ENCODE data around the gene ZNF79. TPM values are rescaled to one million over a fixed set of nuclear protein-coding genes. Genes with fewer than 3 reads are reported as not detected.

Gene ZNF79
- total RNA-seq, 2 experiments from 2014 or later: 11.3 to 12.1 TPM

- H3K36me3 Mint-ChIP-seq (ENCODE audit: low read depth): peaks cover 68% of the 10 kb centered on the region
- DNase-seq: no peak
- CTCF ChIA-PET: interaction anchor here (0.8 to 1.1 kb wide), 2 partner anchors 53 to 234 kb away, joined by 3 to 5 read pairs; partner anchors contain the start of gene SLC2A8
- H3K27me3 Mint-ChIP-seq (ENCODE audit: low read depth): no peaks in the 10 kb centered on the region
- peak overlapping the region; percentile 95 for H3K4me3 Mint-ChIP-seq
- peaks cover 1% of the 10 kb centered on the region for H3K9me3 Mint-ChIP-seq (ENCODE audit: insufficient read depth)
- POLR2A ChIA-PET: interaction anchor here (0.6 to 2.8 kb wide), 6 partner anchors 10 to 708 kb away, joined by 3 to 40 read pairs (median 4); partner anchors contain the start of gene ZNF79
- peaks cover 51% of the 10 kb centered on the region for H3K4me1 Mint-ChIP-seq (ENCODE audit: low read depth)
- no peak for ATAC-seq
- peak overlapping the region; percentile 97 for H3K27ac Mint-ChIP-seq
These were observed 25.3 kb downstream of the ZNF79 start for GRCh38 chr9:127449332-127449966.

DNA sequence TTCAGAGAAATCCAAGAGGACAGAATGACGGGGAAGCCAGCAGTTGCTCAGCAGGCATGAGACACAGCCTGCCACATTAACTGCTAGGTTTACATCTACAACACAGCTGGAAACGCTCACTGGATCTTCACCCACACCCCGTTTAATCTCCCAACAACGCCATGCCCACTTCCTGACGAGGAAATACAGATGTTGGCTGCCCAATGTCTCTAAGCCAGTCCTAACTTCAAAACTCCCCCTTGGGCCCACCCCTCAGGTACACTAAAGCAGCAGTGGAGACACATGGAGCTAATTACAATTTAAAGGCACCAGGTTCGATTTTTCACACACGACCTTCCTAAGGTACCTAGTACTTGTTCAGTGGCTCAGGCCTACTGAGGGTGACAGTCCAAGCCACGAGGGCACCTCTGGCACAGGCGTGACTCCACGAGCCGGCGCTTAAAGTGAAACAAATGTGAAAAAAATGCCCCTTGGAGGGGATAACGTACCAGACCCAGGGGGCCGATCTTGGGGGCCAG, 26.1 kb downstream of the ZNF79 start:
- CTCF ChIA-PET: interaction anchor here (0.8 to 2.4 kb wide), 4 partner anchors 18 to 285 kb away, joined by 3 to 8 read pairs (median 4); partner anchors contain the start of genes SLC2A8 and TOR2A
- no peaks in the 10 kb centered on the region for H3K9me3 Mint-ChIP-seq (ENCODE audit: insufficient read depth)
- ATAC-seq (peak; percentile 7), DNase-seq (no peak)
- H3K27me3 Mint-ChIP-seq (ENCODE audit: low read depth): no peaks in the 10 kb centered on the region
- H3K4me1 Mint-ChIP-seq (ENCODE audit: low read depth): peaks cover 51% of the 10 kb centered on the region
- H3K27ac Mint-ChIP-seq: peak overlapping the region; percentile 97
- POLR2A ChIA-PET: interaction anchor here (0.6 to 2.8 kb wide), 33 partner anchors 9 to 709 kb away, joined by 3 to 40 read pairs (median 5); partner anchors contain the start of genes ST6GALNAC4, TOR2A and ZNF79
- H3K36me3 Mint-ChIP-seq (ENCODE audit: low read depth): peaks cover 62% of the 10 kb centered on the region
- H3K4me3 Mint-ChIP-seq: peak overlapping the region; percentile 95

- ChIA-PET POLR2A (interaction anchor here (0.6 to 2.8 kb wide), 49 partner anchors 8 to 969 kb away, joined by 3 to 40 read pairs (median 3); partner anchors contain the start of genes PTRH1, SLC2A8, ST6GALNAC4 and TOR2A), CTCF (interaction anchor here (0.7 to 2.4 kb wide), 10 partner anchors 17 to 631 kb away, joined by 3 to 8 read pairs (median 3); partner anchors contain the start of genes SLC2A8, TOR2A and ZNF79)
- Mint-ChIP-seq H3K4me1 (ENCODE audit: low read depth) (peaks cover 54% of the 10 kb centered on the region), H3K27ac (peak within 1 kb of the TSS; percentile 97), H3K9me3 (ENCODE audit: insufficient read depth) (no peaks in the 10 kb centered on the region), H3K36me3 (ENCODE audit: low read depth) (peaks cover 55% of the 10 kb centered on the region), H3K4me3 (peak within 1 kb of the TSS; percentile 95), H3K27me3 (ENCODE audit: low read depth) (no peaks in the 10 kb centered on the region)
- ATAC-seq (peak; percentile 66), DNase-seq (peak; percentile 98)
These were observed 26.8 kb downstream of the ZNF79 start, which contains the start of the genes LRSAM1 and RPL12 for GRCh38 chr9:127450830-127451607. LRSAM1 (plus strand) TSS chr9:127451510; CDS start chr9:127454528, 3,018 bp downstream. RPL12 (minus strand) TSS chr9:127451406; CDS start chr9:127451317, 89 bp downstream.

DNA sequence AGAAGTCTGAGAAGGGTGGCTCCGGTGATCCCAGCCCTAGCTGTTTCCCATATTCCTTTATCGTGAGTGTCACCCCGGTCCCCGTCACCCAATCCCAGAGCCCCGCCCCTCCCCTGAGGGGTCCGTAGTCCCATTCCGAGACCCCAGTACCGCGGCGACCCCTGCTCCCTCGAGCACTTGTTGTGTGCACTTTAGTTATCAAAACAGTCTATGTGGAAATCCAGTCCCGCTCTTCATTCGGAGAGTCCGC, 27.4 kb downstream of the ZNF79 start:
- Mint-ChIP-seq H3K27me3 (ENCODE audit: low read depth) (no peaks in the 10 kb centered on the region), H3K4me3 (peak overlapping the region; percentile 95), H3K27ac (peak overlapping the region; percentile 97), H3K9me3 (ENCODE audit: insufficient read depth) (no peaks in the 10 kb centered on the region), H3K4me1 (ENCODE audit: low read depth) (peaks cover 54% of the 10 kb centered on the region), H3K36me3 (ENCODE audit: low read depth) (peaks cover 50% of the 10 kb centered on the region)
- ChIA-PET POLR2A (interaction anchor here (0.6 to 2.8 kb wide), 42 partner anchors 9 to 968 kb away, joined by 3 to 40 read pairs (median 4); partner anchors contain the start of genes PTRH1, SLC2A8, ST6GALNAC4 and TOR2A), CTCF (interaction anchor here (1.0 to 2.4 kb wide), 8 partner anchors 16 to 283 kb away, joined by 3 to 8 read pairs (median 3); partner anchors contain the start of genes TOR2A and ZNF79)
- ATAC-seq (no peak), DNase-seq (no peak)

DNA sequence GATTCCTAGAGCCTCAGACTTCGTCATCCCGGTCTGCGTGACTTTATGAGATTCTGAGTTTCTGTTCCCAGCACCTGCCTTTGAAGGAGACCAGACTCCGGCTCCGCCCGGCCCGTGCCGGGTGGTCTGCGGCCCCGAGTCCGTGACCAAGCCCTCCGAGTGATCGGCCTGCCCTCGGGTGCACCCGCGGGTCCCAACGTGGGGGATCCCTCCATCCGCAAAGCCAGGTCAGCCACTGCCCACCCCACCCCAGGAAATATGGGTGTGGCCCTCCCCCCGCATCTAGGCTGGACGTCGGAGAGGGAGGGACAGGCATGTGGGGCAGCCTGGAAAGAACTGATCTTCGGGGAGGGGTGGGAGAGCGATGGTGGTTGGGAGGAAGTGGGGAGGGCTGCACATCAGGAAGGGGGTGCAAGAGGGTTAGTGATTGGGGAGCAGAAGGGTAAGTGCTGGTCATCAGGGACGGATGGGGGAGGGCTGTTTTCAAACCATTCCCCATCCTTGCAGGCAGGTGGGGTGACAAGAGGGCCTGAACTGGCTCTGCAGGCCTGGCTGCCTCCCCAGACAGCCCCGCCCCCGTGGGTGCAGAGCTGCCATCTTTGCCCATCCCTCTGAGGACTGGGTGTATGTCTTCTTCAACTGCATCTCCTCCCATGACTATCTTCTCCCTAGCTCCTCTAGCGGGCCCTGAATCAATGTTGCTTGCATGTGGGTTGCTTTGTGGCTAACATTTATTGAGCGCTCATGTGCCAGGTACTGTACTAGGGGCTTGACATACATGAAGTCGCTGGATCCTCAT, 27.9 kb downstream of the ZNF79 start:
- ChIA-PET CTCF (interaction anchor here (1.0 to 2.4 kb wide), 10 partner anchors 16 to 283 kb away, joined by 3 to 8 read pairs (median 3); partner anchors contain the start of genes TOR2A and ZNF79), POLR2A (interaction anchor here (0.6 to 2.8 kb wide), 40 partner anchors 9 to 968 kb away, joined by 3 to 40 read pairs (median 4); partner anchors contain the start of genes PTRH1, SLC2A8, ST6GALNAC4 and TOR2A)

DNA sequence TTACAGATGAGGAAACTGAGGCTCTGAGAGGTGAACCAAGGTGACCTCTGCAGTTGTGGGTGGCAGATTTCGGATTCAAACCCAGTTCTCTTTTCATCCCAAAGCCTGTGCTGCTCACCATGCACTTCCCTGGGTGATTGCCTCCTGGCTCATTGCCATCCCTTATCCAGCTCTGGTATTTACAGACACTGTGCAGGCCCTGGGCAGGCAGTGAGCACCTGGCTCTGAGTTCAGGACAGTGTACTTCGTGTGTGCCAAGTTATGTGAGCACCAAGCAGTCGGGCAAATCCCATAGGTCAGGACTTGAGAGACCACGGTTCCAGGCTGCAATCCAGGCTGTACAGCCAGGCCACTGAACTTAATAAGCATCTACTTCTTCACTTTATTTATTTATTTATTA, 28.5 kb downstream of the ZNF79 start:
- ChIA-PET POLR2A (interaction anchor here (0.7 to 2.5 kb wide), 2 partner anchors 29 to 65 kb away, joined by 3 to 7 read pairs; partner anchors contain the start of gene ZNF79), CTCF (interaction anchor here (1.0 to 1.8 kb wide), 3 partner anchors 29 to 133 kb away, joined by 3 to 8 read pairs (median 4); partner anchors contain the start of gene ZNF79)
- DNase-seq (no peak), ATAC-seq (no peak)
- Mint-ChIP-seq H3K4me1 (ENCODE audit: low read depth) (peaks cover 45% of the 10 kb centered on the region), H3K36me3 (ENCODE audit: low read depth) (peaks cover 41% of the 10 kb centered on the region), H3K27ac (peak overlapping the region; percentile 97), H3K4me3 (peak overlapping the region; percentile 95), H3K9me3 (ENCODE audit: insufficient read depth) (no peaks in the 10 kb centered on the region), H3K27me3 (ENCODE audit: low read depth) (no peaks in the 10 kb centered on the region)

More for the DNA sequence above, 27.9 kb downstream of the ZNF79 start:
- Mint-ChIP-seq H3K27ac (peak overlapping the region; percentile 97), H3K36me3 (ENCODE audit: low read depth) (peaks cover 47% of the 10 kb centered on the region), H3K4me3 (peak overlapping the region; percentile 95), H3K9me3 (ENCODE audit: insufficient read depth) (no peaks in the 10 kb centered on the region), H3K27me3 (ENCODE audit: low read depth) (no peaks in the 10 kb centered on the region), H3K4me1 (ENCODE audit: low read depth) (peaks cover 51% of the 10 kb centered on the region)
- DNase-seq (peak; percentile 66), ATAC-seq (peak; percentile 23)

- Mint-ChIP-seq H3K9me3 (ENCODE audit: insufficient read depth) (no peaks in the 10 kb centered on the region), H3K4me3 (no peak overlapping the region), H3K36me3 (ENCODE audit: low read depth) (peaks cover 16% of the 10 kb centered on the region), H3K27ac (no peak overlapping the region), H3K27me3 (ENCODE audit: low read depth) (no peaks in the 10 kb centered on the region), H3K4me1 (ENCODE audit: low read depth) (peaks cover 19% of the 10 kb centered on the region)
- ChIA-PET CTCF (interaction anchor here (0.7 to 2.0 kb wide), 16 partner anchors 8 to 280 kb away, joined by 3 to 12 read pairs (median 3); partner anchors contain the start of genes SLC2A8 and TOR2A), POLR2A (no interaction called here)
- ATAC-seq (no peak), DNase-seq (peak; percentile 39)
These were observed 31.3 kb downstream of the ZNF79 start for GRCh38 chr9:127455324-127455992.

- ChIA-PET POLR2A (no interaction called here), CTCF (no interaction called here)
- Mint-ChIP-seq H3K27ac (no peak overlapping the region), H3K36me3 (ENCODE audit: low read depth) (peaks cover 21% of the 10 kb centered on the region), H3K27me3 (ENCODE audit: low read depth) (no peaks in the 10 kb centered on the region), H3K9me3 (ENCODE audit: insufficient read depth) (no peaks in the 10 kb centered on the region), H3K4me3 (no peak overlapping the region), H3K4me1 (ENCODE audit: low read depth) (peaks cover 13% of the 10 kb centered on the region)
- DNase-seq (no peak), ATAC-seq (no peak)
These were observed 33.2 kb downstream of the ZNF79 start for GRCh38 chr9:127457191-127457878.

GRCh38 chr9:127458921-127459320, 34.7 kb downstream of the ZNF79 start:
- DNase-seq: no peak
- H3K9me3 Mint-ChIP-seq (ENCODE audit: insufficient read depth): no peaks in the 10 kb centered on the region
- POLR2A ChIA-PET: interaction anchor here (1.3 kb wide), 1 partner anchor 9 kb away, joined by 3 read pairs; no protein-coding TSS in a partner anchor
- peaks cover 3% of the 10 kb centered on the region for H3K4me1 Mint-ChIP-seq (ENCODE audit: low read depth)
- H3K27me3 Mint-ChIP-seq (ENCODE audit: low read depth): no peaks in the 10 kb centered on the region
- ATAC-seq: no peak
- H3K36me3 Mint-ChIP-seq (ENCODE audit: low read depth): peaks cover 30% of the 10 kb centered on the region
- H3K27ac Mint-ChIP-seq: no peak overlapping the region
- no peak overlapping the region for H3K4me3 Mint-ChIP-seq
- CTCF ChIA-PET: no interaction called here

GRCh38 chr9:127463382-127463781, 39.2 kb downstream of the ZNF79 start:
- Mint-ChIP-seq H3K4me1 (ENCODE audit: low read depth) (no peaks in the 10 kb centered on the region), H3K27me3 (ENCODE audit: low read depth) (no peaks in the 10 kb centered on the region), H3K9me3 (ENCODE audit: insufficient read depth) (no peaks in the 10 kb centered on the region), H3K27ac (no peak overlapping the region), H3K4me3 (no peak overlapping the region), H3K36me3 (ENCODE audit: low read depth) (peaks cover 35% of the 10 kb centered on the region)
- POLR2A ChIA-PET: no interaction called here
- ATAC-seq: no peak
- DNase-seq: no peak
- CTCF ChIA-PET: interaction anchor here (1.3 kb wide), 1 partner anchor 8 kb away, joined by 3 read pairs; no protein-coding TSS in a partner anchor

All from activated CD8-positive, alpha-beta T cell treated with anti-CD3 and anti-CD28 coated beads, Interleukin-2, amount 10 ng/mL, durations not matched to agents 7 days and 5 days (primary cell).